CD4-positive, alpha-beta T cell (primary cell): ENCODE results near the gene NEO1. TPM values are rescaled to one million over a fixed set of nuclear protein-coding genes. Genes with fewer than 3 reads are reported as not detected.

Source experiments
- ATAC-seq: fragments of 200-7000 bp; cut with Tn5 transposase; one replicate; pipeline ENCODE4 v1.10.0; 2022; ENCODE audit warnings: mild to moderate bottlenecking; ENCODE audit not compliant: poor library complexity
- CTCF ChIA-PET: fragments of 350-600 bp; sonication (Branson Sonifier 250); formaldehyde crosslinking; loops from one replicate; lab custom pipeline; 2021; ENCODE audit warnings: antibody characterized with exemption, inconsistent platforms; lab: Charles Lee
- POLR2A ChIA-PET: fragments of 350-600 bp; sonication (Branson Sonifier 250); formaldehyde crosslinking; loops from one replicate; lab custom pipeline; 2021; ENCODE audit warnings: antibody characterized with exemption, inconsistent platforms; lab: Charles Lee
- DNase-seq, 14 experiments: peaks; one replicate each; pipeline ENCODE4 v3.0.0-alpha.2; 2013 to 2020; ENCODE audit warnings: mixed read lengths in 2 of 14
- H3K27ac ChIP-seq, 2 donors: one replicate each; pipeline versions ENCODE4 v1.5.1 to v1.7.0; 2013; ENCODE audit warnings: low read length in 2 of 2, low read depth in 1 of 2, mild to moderate bottlenecking in 1 of 2
- H3K27me3 ChIP-seq, 2 experiments: 1 replicate in 1 of 2; 2 replicates in 1 of 2; pipeline versions ENCODE4 v1.6.1 to v1.7.0; 2013; ENCODE audit warnings: low read length in 2 of 2, control low read depth in 1 of 2, mild to moderate bottlenecking in 1 of 2, moderate library complexity in 1 of 2; ENCODE audit not compliant: insufficient read depth in 2 of 2, control insufficient read depth in 1 of 2
- H3K36me3 ChIP-seq: one replicate; pipeline ENCODE4 v1.6.1; 2013; ENCODE audit warnings: low read length, control low read depth; ENCODE audit not compliant: insufficient read depth
- H3K4me1 ChIP-seq: one replicate; pipeline ENCODE4 v1.6.1; 2013; ENCODE audit warnings: low read length, control low read depth; ENCODE audit not compliant: insufficient read depth
- H3K4me3 ChIP-seq: one replicate; pipeline ENCODE4 v1.5.1; 2013; ENCODE audit warnings: mild to moderate bottlenecking, low read length, moderate library complexity
- H3K9me3 ChIP-seq, 2 experiments: 1 replicate in 1 of 2; 2 replicates in 1 of 2; pipeline versions ENCODE4 v1.6.1 to v1.7.0; 2013; ENCODE audit warnings: low read length in 2 of 2, mild to moderate bottlenecking in 2 of 2, control low read depth in 1 of 2, moderate library complexity in 1 of 2; ENCODE audit not compliant: control insufficient read depth in 1 of 2, insufficient read depth in 1 of 2
- H3K27ac Mint-ChIP-seq: one replicate; pipeline ENCODE4 v1.8.0; 2020; ENCODE audit warnings: mixed read lengths
- H3K27me3 Mint-ChIP-seq: one replicate; pipeline ENCODE4 v1.8.0; 2021; ENCODE audit warnings: mixed read lengths
- H3K36me3 Mint-ChIP-seq: one replicate; pipeline ENCODE4 v1.8.0; 2021; ENCODE audit warnings: low read depth, mixed read lengths
- H3K4me1 Mint-ChIP-seq: one replicate; pipeline ENCODE4 v1.8.0; 2021; ENCODE audit warnings: low read depth, mixed read lengths
- H3K4me3 Mint-ChIP-seq: one replicate; pipeline ENCODE4 v1.8.0; 2020; ENCODE audit warnings: mild to moderate bottlenecking, mixed read lengths
- H3K9me3 Mint-ChIP-seq: one replicate; pipeline ENCODE4 v1.8.0; 2020; ENCODE audit warnings: mixed read lengths
- CTCF ChIP-seq: fragments of 200-600 bp; IDR thresholded peaks from one replicate; pipeline ENCODE4 v1.8.0; 2022; ENCODE audit warnings: antibody characterized with exemption, mild to moderate bottlenecking
- intact Hi-C, 2 experiments: fragments of 100-400 bp; cut with DNase I in 1 of 2; cut with micrococcal nuclease in 1 of 2; formaldehyde crosslinking; loops; one replicate each; pipeline versions ENCODE4 v1.15.1 to v1.9.0; 2023 to 2025; cut with DNase I, micrococcal nuclease
- total RNA-seq, 174 experiments: library from RNA in 2 of 174; stranded (reverse) in 2 of 174; gene quantifications; one replicate each; pipeline ENCODE4 v1.2.3 and lab custom pipeline; 2021 to 2026

The NEO1 gene
- total RNA-seq, 2 experiments from 2014 or later, result 6.0 to 8.0 TPM

DNA sequence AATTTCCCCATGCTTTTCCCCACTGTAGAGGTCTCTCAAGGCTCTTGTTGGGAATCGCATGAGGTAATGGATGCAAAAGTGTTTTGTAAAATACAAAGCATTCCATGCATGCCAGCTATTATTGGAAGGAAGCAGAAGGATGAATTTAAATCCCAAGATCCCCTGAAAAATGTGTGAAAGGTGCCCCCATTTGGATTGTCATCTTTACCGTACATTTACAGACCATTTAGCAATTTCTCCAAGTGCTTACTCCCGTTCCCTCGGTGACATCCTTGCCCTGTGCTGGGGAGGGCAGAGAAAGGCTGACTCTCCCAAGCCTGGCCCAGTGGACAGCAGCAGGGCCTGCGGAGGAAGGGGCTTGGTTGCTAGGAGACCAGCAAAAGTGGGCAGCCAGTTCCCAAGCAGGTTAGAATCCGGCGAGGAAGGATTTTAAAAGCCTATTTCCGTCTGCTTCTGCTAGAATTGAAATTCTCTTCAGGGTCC is 31.1 kb upstream of the NEO1 start:
- H3K27ac Mint-ChIP-seq, result no peak overlapping the region
- no peak for ATAC-seq
- H3K4me1 Mint-ChIP-seq, result no peaks in the 10 kb centered on the region
- intact Hi-C loops, result no loop called here
- H3K27me3 Mint-ChIP-seq, result peaks cover 51% of the 10 kb centered on the region
- no peak overlapping the region for H3K27ac ChIP-seq
- no peak for TF ChIP-seq CTCF
- H3K27me3 ChIP-seq, result peaks cover 5 to 13% of the 10 kb centered on the region in 2 experiments
- no peak for DNase-seq
- H3K4me3 Mint-ChIP-seq, result no peak overlapping the region
- CTCF ChIA-PET, result no interaction called here
- H3K4me1 ChIP-seq, result no peaks in the 10 kb centered on the region
- H3K36me3 ChIP-seq, result no peaks in the 10 kb centered on the region
- no peak overlapping the region for H3K4me3 ChIP-seq
- H3K36me3 Mint-ChIP-seq, result no peaks in the 10 kb centered on the region
- H3K9me3 Mint-ChIP-seq, result no peaks in the 10 kb centered on the region
- POLR2A ChIA-PET, result interaction anchor here (1.5 kb wide), 1 partner anchor 34 kb away, joined by 3 read pairs; no protein-coding TSS in a partner anchor
- no peaks in the 10 kb centered on the region for H3K9me3 ChIP-seq

GRCh38 chr15:73022161-73022560 is 30.1 kb upstream of the NEO1 start:
- no peak overlapping the region for H3K27ac Mint-ChIP-seq
- Histone ChIP-seq H3K27ac (no peak overlapping the region), H3K36me3 (no peaks in the 10 kb centered on the region), H3K27me3 (peaks cover 5 to 13% of the 10 kb centered on the region in 2 experiments), H3K4me3 (no peak overlapping the region), H3K4me1 (no peaks in the 10 kb centered on the region), H3K9me3 (no peaks in the 10 kb centered on the region)
- no peak for DNase-seq
- POLR2A ChIA-PET, result interaction anchor here (1.5 kb wide), 1 partner anchor 33 kb away, joined by 3 read pairs; no protein-coding TSS in a partner anchor
- no peaks in the 10 kb centered on the region for H3K36me3 Mint-ChIP-seq
- ATAC-seq, result no peak
- H3K4me1 Mint-ChIP-seq, result no peaks in the 10 kb centered on the region
- peaks cover 57% of the 10 kb centered on the region for H3K27me3 Mint-ChIP-seq
- no peaks in the 10 kb centered on the region for H3K9me3 Mint-ChIP-seq
- TF ChIP-seq CTCF, result no peak
- intact Hi-C loops, result no loop called here
- no peak overlapping the region for H3K4me3 Mint-ChIP-seq
- CTCF ChIA-PET, result no interaction called here

GRCh38 chr15:73023071-73023470 is 29.2 kb upstream of the NEO1 start:
- Histone ChIP-seq H3K27ac (no peak overlapping the region), H3K9me3 (no peaks in the 10 kb centered on the region), H3K4me1 (no peaks in the 10 kb centered on the region), H3K36me3 (no peaks in the 10 kb centered on the region), H3K4me3 (no peak overlapping the region), H3K27me3 (peaks cover 5 to 13% of the 10 kb centered on the region in 2 experiments)
- POLR2A ChIA-PET, result no interaction called here
- Mint-ChIP-seq H3K27ac (no peak overlapping the region), H3K4me1 (no peaks in the 10 kb centered on the region), H3K4me3 (no peak overlapping the region), H3K9me3 (no peaks in the 10 kb centered on the region), H3K27me3 (peaks cover 66% of the 10 kb centered on the region), H3K36me3 (no peaks in the 10 kb centered on the region)
- CTCF ChIA-PET, result no interaction called here
- TF ChIP-seq CTCF, result no peak
- intact Hi-C loops, result no loop called here
- DNase-seq (no peak), ATAC-seq (no peak)
